B cell (primary cell): ENCODE results near the gene NAIF1. TPM values are rescaled to one million over a fixed set of nuclear protein-coding genes. Genes with fewer than 3 reads are reported as not detected.
A peak's percentile ranks its signal among the peaks of the same experiment; 100 is the strongest.

Experiments used
- ATAC-seq: fragments of 200-7000 bp; cut with Tn5 transposase; one replicate; pipeline ENCODE4 v1.10.0; 2021; ENCODE audit warnings: low read depth, mild to moderate bottlenecking, moderate number of reproducible peaks, moderate library complexity
- CTCF ChIA-PET: fragments of 350-600 bp; sonication (Branson Sonifier 250); formaldehyde crosslinking; loops from one replicate; lab custom pipeline; 2021; ENCODE audit warnings: antibody characterized with exemption, inconsistent platforms; lab: Charles Lee
- POLR2A ChIA-PET: fragments of 350-600 bp; sonication (Branson Sonifier 250); formaldehyde crosslinking; loops from one replicate; lab custom pipeline; 2021; ENCODE audit warnings: antibody characterized with exemption; lab: Charles Lee
- DNase-seq: peaks from one replicate; pipeline ENCODE4 v3.0.0; 2013
- H2AFZ ChIP-seq: 2 replicates; pipeline ENCODE4 v1.6.1; 2012; ENCODE audit warnings: mild to moderate bottlenecking, low read depth, low read length; ENCODE audit not compliant: insufficient read depth, poor library complexity, severe bottlenecking
- H3K27ac ChIP-seq, 2 donors: 1 replicate in 1 of 2; 2 replicates in 1 of 2; pipeline ENCODE4 v1.5.1; 2012 to 2013; ENCODE audit warnings: low read length in 2 of 2, mild to moderate bottlenecking in 2 of 2, moderate library complexity in 1 of 2
- H3K27me3 ChIP-seq, 4 experiments: fragments of 200-600 bp in 1 of 4; sonication (generic) in 1 of 4; replicated peaks in 1 of 4; 1 replicate in 2 of 4; 2 replicates in 2 of 4; pipeline versions ENCODE4 v1.6.1 to v1.7.0; 2013 to 2016; ENCODE audit warnings: low read length in 3 of 4, mild to moderate bottlenecking in 2 of 4, mixed read lengths in 1 of 4, moderate library complexity in 1 of 4; ENCODE audit not compliant: insufficient read depth in 4 of 4, control insufficient read depth in 3 of 4; ENCODE audit errors: control extremely low read depth in 1 of 4
- H3K36me3 ChIP-seq, 2 experiments: replicated peaks in 1 of 2; 1 replicate in 1 of 2; 2 replicates in 1 of 2; pipeline versions ENCODE4 v1.6.1 to v1.7.1; 2013; ENCODE audit warnings: low read length in 1 of 2; ENCODE audit not compliant: insufficient read depth in 2 of 2, control insufficient read depth in 1 of 2; ENCODE audit errors: control extremely low read depth in 1 of 2, extremely low read depth in 1 of 2
- H3K4me1 ChIP-seq, 2 donors: fragments of 200-600 bp in 1 of 2; sonication (generic) in 1 of 2; 1 replicate in 1 of 2; 2 replicates in 1 of 2; pipeline versions ENCODE4 v1.5.1 to v1.6.1; 2013 to 2017; ENCODE audit warnings: low read length in 2 of 2; ENCODE audit not compliant: control insufficient read depth in 2 of 2, insufficient read depth in 2 of 2
- H3K4me2 ChIP-seq: replicated peaks from 2 replicates; pipeline ENCODE3; 2012; ENCODE audit warnings: mild to moderate bottlenecking, low read depth, low read length; ENCODE audit not compliant: poor library complexity, severe bottlenecking
- H3K4me3 ChIP-seq, 5 experiments: fragments of 200-600 bp in 1 of 5; sonication (generic) in 1 of 5; 1 replicate in 3 of 5; 2 replicates in 2 of 5; pipeline versions ENCODE4 v1.5.1 to v1.7.0; 2011 to 2016; ENCODE audit warnings: low read length in 4 of 5, mild to moderate bottlenecking in 4 of 5, low read depth in 2 of 5, control low read depth in 1 of 5, moderate library complexity in 1 of 5; ENCODE audit not compliant: insufficient read depth in 1 of 5; ENCODE audit errors: control extremely low read depth in 1 of 5, extremely low read depth in 1 of 5
- H3K79me2 ChIP-seq: fragments of 200-600 bp; sonication (generic); one replicate; pipeline ENCODE4 v1.6.0; 2016; ENCODE audit warnings: low read length; ENCODE audit not compliant: control insufficient read depth, insufficient read depth
- H3K9ac ChIP-seq: fragments of 200-600 bp; sonication (generic); 2 replicates; pipeline ENCODE4 v1.6.1; 2017; ENCODE audit warnings: mild to moderate bottlenecking, low read length, moderate library complexity
- H3K9me3 ChIP-seq, 3 donors: one replicate each; pipeline versions ENCODE4 v1.6.1 to v1.7.1; 2013; ENCODE audit warnings: low read length in 2 of 3; ENCODE audit not compliant: control insufficient read depth in 2 of 3, insufficient read depth in 1 of 3; ENCODE audit errors: control extremely low read depth in 1 of 3
- H4K20me1 ChIP-seq: 2 replicates; pipeline ENCODE4 v1.6.0; 2012; ENCODE audit warnings: mild to moderate bottlenecking, low read length; ENCODE audit not compliant: insufficient read depth, control insufficient read depth, poor library complexity, severe bottlenecking
- H3K27ac Mint-ChIP-seq: one replicate; pipeline ENCODE4 v1.8.0; 2021; ENCODE audit warnings: mixed read lengths
- H3K27me3 Mint-ChIP-seq: one replicate; pipeline ENCODE4 v1.8.0; 2021; ENCODE audit warnings: mixed read lengths
- H3K4me1 Mint-ChIP-seq: one replicate; pipeline ENCODE4 v1.8.0; 2021; ENCODE audit warnings: mixed read lengths
- H3K4me3 Mint-ChIP-seq: one replicate; pipeline ENCODE4 v1.8.0; 2021; ENCODE audit warnings: mixed read lengths
- H3K9me3 Mint-ChIP-seq: one replicate; pipeline ENCODE4 v1.8.0; 2022; ENCODE audit warnings: mixed read lengths; ENCODE audit not compliant: insufficient read depth
- CTCF ChIP-seq: fragments of 200-600 bp; IDR thresholded peaks from one replicate; pipeline ENCODE4 v1.8.0; 2022; ENCODE audit warnings: antibody characterized with exemption, mild to moderate bottlenecking
- EZH2 ChIP-seq: IDR thresholded peaks from 2 replicates; pipeline ENCODE4 v1.6.1; 2012; ENCODE audit warnings: borderline replicate concordance, low read depth, mild to moderate bottlenecking, moderate library complexity, low read length; ENCODE audit not compliant: insufficient read depth, poor library complexity, severe bottlenecking
- WGBS: methylation state at CpG from one replicate; pipeline ENCODE4 v1.1.5; 2013; ENCODE audit warnings: missing lambda C conversion rate; ENCODE audit not compliant: insufficient coverage; 5-methylcytosine and 5-hydroxymethylcytosine counted together
- intact Hi-C: fragments of 100-400 bp; cut with micrococcal nuclease; formaldehyde crosslinking; loops from one replicate; pipeline ENCODE4 v1.10.0; 2022
- polyA plus RNA-seq: library from polyadenylated mRNA; depleted of rRNA; stranded (reverse); fragments of >200 nt; gene quantifications from 2 replicates; pipeline ENCODE4 v1.2.3, GENCODE V29; 2012
- total RNA-seq, 2 donors: library from RNA; stranded (reverse); fragments of 120-200 nt in 1 of 2; gene quantifications; 1 replicate in 1 of 2; 2 replicates in 1 of 2; pipeline versions ENCODE4 v1.2.3 to v1.2.4, GENCODE V29; 2013 to 2022

The NAIF1 gene
- total and polyA plus RNA-seq, 2 donors (not counting 1 experiment from before 2014, with no cell fraction given): 11.4 to 16.6 TPM

DNA sequence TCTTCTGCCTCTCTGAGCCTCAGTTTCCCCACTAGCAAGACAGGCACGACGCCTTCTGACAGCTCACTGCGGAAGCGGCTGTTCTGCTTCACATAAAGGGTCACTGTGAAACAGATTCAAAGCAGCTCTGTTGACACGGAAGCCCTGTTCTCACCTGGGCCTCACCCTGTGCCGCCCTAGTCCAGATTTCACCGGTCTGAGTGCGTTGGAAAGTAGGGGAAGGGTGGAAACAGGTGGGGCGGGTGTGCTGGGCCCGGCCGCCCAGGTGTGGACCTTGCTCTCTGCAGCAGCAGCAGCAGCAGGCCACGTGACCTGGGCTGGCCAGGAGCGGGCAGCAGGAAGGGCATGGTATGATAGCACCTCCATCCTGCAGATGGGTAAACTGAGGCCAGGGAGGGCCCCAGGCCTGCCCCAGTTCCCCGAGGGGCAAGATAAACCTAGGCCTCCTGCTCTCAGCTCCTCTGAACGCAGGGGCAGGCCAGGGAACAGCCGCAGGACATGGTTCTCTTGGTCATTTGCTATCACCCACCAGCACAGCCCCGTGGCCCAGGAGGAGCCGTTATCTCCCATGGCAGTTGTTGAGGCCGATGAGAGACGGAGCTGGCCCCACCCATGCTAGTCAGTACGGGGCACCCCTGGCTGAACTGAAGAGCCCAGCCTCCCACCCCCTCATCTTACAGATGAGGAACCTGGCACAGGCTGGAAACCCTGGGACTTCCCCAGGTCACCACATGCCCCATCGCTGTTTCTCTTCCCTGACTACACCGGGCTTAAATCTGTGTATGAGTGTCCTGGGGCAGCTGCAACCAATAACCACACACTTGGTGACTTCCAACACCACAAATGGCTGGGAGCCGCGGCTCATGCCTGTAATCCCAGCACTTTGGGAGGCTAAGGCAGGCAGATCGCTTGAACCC is 48.3 kb upstream of the NAIF1 start:
- intact Hi-C loops: loop anchor here (5.0 kb wide), 2 partner anchors 138 to 158 kb away; no protein-coding TSS in a partner anchor
- H3K79me2 ChIP-seq: peaks cover 8% of the 10 kb centered on the region
- peak; percentile 93 for ATAC-seq
- no peak overlapping the region for H3K4me3 ChIP-seq
- Mint-ChIP-seq H3K9me3 (no peaks in the 10 kb centered on the region), H3K4me3 (peak overlapping the region; percentile 69), H3K27ac (peak overlapping the region; percentile 91), H3K4me1 (peaks cover 41% of the 10 kb centered on the region), H3K27me3 (no peaks in the 10 kb centered on the region)
- peak; percentile 91 for DNase-seq
- TF ChIP-seq EZH2 (no peak), CTCF (no peak)
- peak overlapping the region; percentile 68 to 70 for H3K27ac ChIP-seq
- ChIA-PET POLR2A (interaction anchor here (0.5 to 1.9 kb wide), 9 partner anchors 12 to 895 kb away, joined by 3 to 12 read pairs (median 4); partner anchors contain the start of genes NAIF1, PTGES2 and SLC25A25), CTCF (interaction anchor here (0.9 to 5.7 kb wide), 20 partner anchors 11 to 246 kb away, joined by 3 to 49 read pairs (median 6); partner anchors contain the start of genes NAIF1, PTGES2 and SLC25A25)
- H3K9me3 ChIP-seq: peaks cover 0 to 6% (median 0%) of the 10 kb centered on the region in 3 donors
- peaks cover 1 to 8% of the 10 kb centered on the region in 2 experiments for H3K36me3 ChIP-seq
- H3K4me1 ChIP-seq: peaks cover 37 to 42% of the 10 kb centered on the region in 2 donors
- peak overlapping the region; percentile 26 for H2AFZ ChIP-seq
- peaks cover 6% of the 10 kb centered on the region for H4K20me1 ChIP-seq
- H3K27me3 ChIP-seq: no peaks in the 10 kb centered on the region
- 53% methylated on average over 24 of the region's 26 CpGs for WGBS
- H3K9ac ChIP-seq: no peak overlapping the region
- peak overlapping the region; percentile 65 for H3K4me2 ChIP-seq
